Loucy (cell line): ENCODE measurements around the gene FAM117B.

Experiments
- H2AFZ ChIP-seq: fragments of 200-600 bp; sonication (generic); 2 replicates; pipeline ENCODE4 v1.6.0; 2016; ENCODE audit warnings: antibody characterized with exemption, mild to moderate bottlenecking, low read length, moderate library complexity
- H3F3A ChIP-seq: fragments of 200-600 bp; 2 replicates; pipeline ENCODE4 v1.6.0; 2016; ENCODE audit warnings: antibody characterized with exemption, low read depth, mild to moderate bottlenecking
- H3K27me3 ChIP-seq: fragments of 200-600 bp; sonication (generic); 2 replicates; pipeline ENCODE4 v1.6.1; 2014; ENCODE audit warnings: low read length, mild to moderate bottlenecking; ENCODE audit not compliant: insufficient read depth, poor library complexity, severe bottlenecking
- H3K36me3 ChIP-seq: fragments of 200-600 bp; sonication (generic); 2 replicates; pipeline ENCODE4 v1.6.1; 2016; ENCODE audit warnings: low read length; ENCODE audit not compliant: insufficient read depth
- H3K4me1 ChIP-seq: fragments of 200-600 bp; sonication (generic); 2 replicates; pipeline ENCODE4 v1.5.1; 2014; ENCODE audit warnings: low read length, mild to moderate bottlenecking; ENCODE audit not compliant: insufficient read depth, poor library complexity, severe bottlenecking
- H3K4me2 ChIP-seq: fragments of 200-600 bp; sonication (generic); 2 replicates; pipeline ENCODE4 v1.6.0; 2014; ENCODE audit warnings: antibody characterized with exemption, low read length, low read depth, mild to moderate bottlenecking; ENCODE audit not compliant: poor library complexity, severe bottlenecking
- H3K4me3 ChIP-seq: fragments of 200-600 bp; sonication (generic); 2 replicates; pipeline ENCODE4 v1.5.1; 2014; ENCODE audit warnings: low read length, mild to moderate bottlenecking, mixed read lengths; ENCODE audit not compliant: poor library complexity, severe bottlenecking
- H3K79me2 ChIP-seq: fragments of 200-600 bp; sonication (generic); 2 replicates; pipeline ENCODE4 v1.6.1; 2014; ENCODE audit warnings: low read length; ENCODE audit not compliant: insufficient read depth
- H3K9ac ChIP-seq: fragments of 200-600 bp; sonication (generic); 2 replicates; pipeline ENCODE4 v1.6.0; 2014; ENCODE audit warnings: mild to moderate bottlenecking, low read depth, low read length, moderate library complexity; ENCODE audit not compliant: poor library complexity, severe bottlenecking
- H3K9me2 ChIP-seq: fragments of 200-600 bp; sonication (generic); replicated peaks from 2 replicates; pipeline ENCODE4 v1.6.1; 2016; ENCODE audit warnings: low read depth, low read length, mixed read lengths
- H3K9me3 ChIP-seq: fragments of 200-600 bp; sonication (generic); 2 replicates; pipeline ENCODE4 v1.6.1; 2014; ENCODE audit warnings: mild to moderate bottlenecking, antibody characterized with exemption, low read length, low read depth; ENCODE audit not compliant: insufficient read depth
- H4K20me1 ChIP-seq: fragments of 200-600 bp; sonication (generic); 2 replicates; pipeline ENCODE4 v1.6.0; 2014; ENCODE audit warnings: antibody characterized with exemption, low read length, mild to moderate bottlenecking; ENCODE audit not compliant: insufficient read depth, poor library complexity, severe bottlenecking
- EZH2phosphoT487 ChIP-seq: fragments of 200-600 bp; IDR thresholded peaks from 2 replicates; pipeline ENCODE4 v1.6.1; 2018; ENCODE audit warnings: antibody characterized with exemption, mild to moderate bottlenecking, moderate library complexity, borderline replicate concordance
- TF ChIP-seq, protein P1 (sequence below): fragments of 200-600 bp; sonication (generic); conservative IDR thresholded peaks from 2 replicates; pipeline ENCODE4 v1.5.1; 2014; ENCODE audit warnings: mild to moderate bottlenecking, antibody characterized with exemption, low read length

Gene FAM117B

DNA sequence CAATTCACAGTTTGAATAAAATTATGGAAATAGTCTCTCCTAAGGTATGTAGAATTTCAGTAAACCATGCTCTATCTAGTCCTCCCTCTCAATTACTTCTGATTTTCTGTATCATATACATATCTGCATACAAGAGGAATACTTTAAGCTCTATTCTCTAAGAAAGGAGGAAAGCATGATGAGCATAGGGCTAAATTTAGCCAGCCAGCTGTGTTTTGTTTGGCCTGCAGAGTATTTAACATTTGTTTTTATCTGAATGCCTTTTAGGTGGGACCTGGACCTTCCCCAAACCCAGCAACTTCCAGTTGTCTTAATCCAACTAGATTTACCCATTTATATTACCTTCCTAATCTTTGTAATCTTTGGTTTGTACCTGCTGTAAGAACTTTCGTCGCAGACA, 42.2 kb upstream of the FAM117B start:
- Histone ChIP-seq H2AFZ (no peak overlapping the region), H3K27me3 (no peaks in the 10 kb centered on the region), H3K4me1 (peaks cover 5% of the 10 kb centered on the region), H3K79me2 (no peaks in the 10 kb centered on the region), H3K36me3 (no peaks in the 10 kb centered on the region), H3K4me3 (no peak overlapping the region), H3K9me2 (no peaks in the 10 kb centered on the region), H3F3A (no peaks in the 10 kb centered on the region), H3K9me3 (no peaks in the 10 kb centered on the region), H3K4me2 (no peak overlapping the region), H3K9ac (no peak overlapping the region), H4K20me1 (no peaks in the 10 kb centered on the region)
- TF ChIP-seq EZH2phosphoT487, result no peak
- TF ChIP-seq, protein P1, sequence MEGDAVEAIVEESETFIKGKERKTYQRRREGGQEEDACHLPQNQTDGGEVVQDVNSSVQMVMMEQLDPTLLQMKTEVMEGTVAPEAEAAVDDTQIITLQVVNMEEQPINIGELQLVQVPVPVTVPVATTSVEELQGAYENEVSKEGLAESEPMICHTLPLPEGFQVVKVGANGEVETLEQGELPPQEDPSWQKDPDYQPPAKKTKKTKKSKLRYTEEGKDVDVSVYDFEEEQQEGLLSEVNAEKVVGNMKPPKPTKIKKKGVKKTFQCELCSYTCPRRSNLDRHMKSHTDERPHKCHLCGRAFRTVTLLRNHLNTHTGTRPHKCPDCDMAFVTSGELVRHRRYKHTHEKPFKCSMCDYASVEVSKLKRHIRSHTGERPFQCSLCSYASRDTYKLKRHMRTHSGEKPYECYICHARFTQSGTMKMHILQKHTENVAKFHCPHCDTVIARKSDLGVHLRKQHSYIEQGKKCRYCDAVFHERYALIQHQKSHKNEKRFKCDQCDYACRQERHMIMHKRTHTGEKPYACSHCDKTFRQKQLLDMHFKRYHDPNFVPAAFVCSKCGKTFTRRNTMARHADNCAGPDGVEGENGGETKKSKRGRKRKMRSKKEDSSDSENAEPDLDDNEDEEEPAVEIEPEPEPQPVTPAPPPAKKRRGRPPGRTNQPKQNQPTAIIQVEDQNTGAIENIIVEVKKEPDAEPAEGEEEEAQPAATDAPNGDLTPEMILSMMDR, result no peak

DNA sequence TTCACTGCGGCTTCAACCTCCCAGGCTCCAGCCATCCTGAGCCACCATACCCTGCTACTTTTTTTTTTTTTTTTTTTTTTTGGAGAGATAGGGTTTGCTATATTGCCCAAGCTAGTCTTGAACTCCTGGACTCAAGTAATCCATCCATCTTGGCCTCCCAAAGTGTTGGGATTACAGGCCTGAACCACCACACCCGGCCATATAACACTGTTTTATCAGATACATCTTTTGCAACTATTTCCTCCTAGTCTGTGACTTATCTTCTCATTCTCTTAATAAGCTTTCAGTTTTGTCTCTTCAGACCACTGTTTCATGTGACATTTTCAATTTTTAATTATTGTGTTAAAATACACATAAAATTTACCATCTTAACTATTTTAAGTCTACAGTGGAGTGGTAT, 35.7 kb upstream of the FAM117B start:
- TF ChIP-seq, protein P1, result no peak
- no peak for TF ChIP-seq EZH2phosphoT487
- Histone ChIP-seq H3K9ac (no peak overlapping the region), H4K20me1 (no peaks in the 10 kb centered on the region), H3K27me3 (no peaks in the 10 kb centered on the region), H3K4me1 (no peaks in the 10 kb centered on the region), H3K79me2 (no peaks in the 10 kb centered on the region), H2AFZ (no peak overlapping the region), H3K9me3 (no peaks in the 10 kb centered on the region), H3K36me3 (no peaks in the 10 kb centered on the region), H3K9me2 (no peaks in the 10 kb centered on the region), H3K4me2 (no peak overlapping the region), H3K4me3 (no peak overlapping the region), H3F3A (no peaks in the 10 kb centered on the region)

DNA sequence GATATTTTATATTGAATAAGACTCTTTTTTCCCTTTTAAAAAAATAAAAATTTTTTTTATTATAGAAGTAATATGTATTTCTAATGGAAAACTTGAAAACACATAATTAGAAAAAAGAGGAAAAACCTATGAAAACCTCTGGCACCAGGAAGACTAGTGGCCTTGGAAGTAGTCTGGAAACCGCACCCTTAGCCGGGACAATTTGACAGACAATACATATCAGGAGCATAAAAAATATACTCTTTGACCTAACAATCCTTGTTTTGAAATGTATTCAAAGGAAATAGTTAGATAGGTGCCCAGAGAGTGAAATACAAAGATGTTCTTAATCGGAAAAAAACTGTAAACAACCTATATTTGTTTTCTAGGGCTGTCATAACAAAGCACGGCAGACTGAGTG, 34.9 kb upstream of the FAM117B start:
- Histone ChIP-seq H3K9me2 (no peaks in the 10 kb centered on the region), H3K9me3 (no peaks in the 10 kb centered on the region), H3F3A (no peaks in the 10 kb centered on the region), H3K4me1 (no peaks in the 10 kb centered on the region), H2AFZ (no peak overlapping the region), H3K36me3 (no peaks in the 10 kb centered on the region), H3K9ac (no peak overlapping the region), H3K4me3 (no peak overlapping the region), H3K79me2 (no peaks in the 10 kb centered on the region), H4K20me1 (no peaks in the 10 kb centered on the region), H3K4me2 (no peak overlapping the region), H3K27me3 (no peaks in the 10 kb centered on the region)
- TF ChIP-seq, protein P1, result no peak
- TF ChIP-seq EZH2phosphoT487, result no peak
